Stimulated activated CD8-positive, alpha-beta memory T cell treated with anti-CD3 and anti-CD28 coated beads, Interleukin-4, amount 100 ng/mL, for 48 hours (primary cell): Measurements from ENCODE around the gene RNF115.
"Not testable (repeated sequence)": the region's sequence is repeated elsewhere in the genome, so short reads cannot be mapped to it uniquely, and the experiment has no call there.

ENCODE experiments used
- DNase-seq: peaks from one replicate; pipeline ENCODE4 v3.0.0-alpha.2; 2020

Gene RNF115

DNA sequence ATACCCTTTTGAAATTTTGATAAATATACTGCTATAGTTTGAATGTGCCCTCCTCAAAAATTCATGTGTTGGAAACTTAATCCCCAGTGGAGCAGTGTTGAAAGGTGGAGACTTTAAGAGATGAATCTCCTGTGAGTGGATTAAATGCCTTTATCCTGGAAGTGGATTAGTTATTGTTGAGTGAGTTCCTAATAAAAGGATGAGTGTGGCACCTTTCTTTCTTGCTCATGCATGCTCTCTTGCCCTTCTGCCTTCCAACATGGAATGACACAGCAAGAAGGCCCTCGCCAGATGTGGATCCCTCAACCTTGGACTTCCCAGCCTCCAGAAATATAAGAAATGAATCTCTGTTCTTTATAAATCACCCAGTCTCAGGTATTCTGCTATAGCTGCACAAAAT, 52.8 kb downstream of the RNF115 start:
- no peak for DNase-seq

DNA sequence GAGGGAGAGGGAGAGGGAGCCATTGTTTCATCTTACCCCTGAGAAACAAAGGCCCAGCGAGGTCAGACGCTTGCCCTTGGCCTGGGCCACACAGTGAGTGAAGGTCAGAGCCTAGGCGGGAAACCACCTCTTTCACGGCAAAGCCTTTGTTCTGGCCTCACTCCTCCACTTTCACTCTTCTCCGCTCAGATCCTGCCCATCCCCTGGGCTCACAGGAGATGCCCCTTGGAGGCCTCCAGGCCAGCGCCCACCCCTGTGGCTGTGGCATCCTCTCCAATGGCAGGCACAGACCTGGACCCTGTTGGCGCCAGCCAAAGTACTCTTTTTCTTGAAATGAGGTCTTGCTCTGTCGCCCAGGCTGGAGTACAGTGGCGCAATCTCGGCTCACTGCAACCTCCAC, 55.9 kb downstream of the RNF115 start:
- not testable (repeated sequence) for DNase-seq

DNA sequence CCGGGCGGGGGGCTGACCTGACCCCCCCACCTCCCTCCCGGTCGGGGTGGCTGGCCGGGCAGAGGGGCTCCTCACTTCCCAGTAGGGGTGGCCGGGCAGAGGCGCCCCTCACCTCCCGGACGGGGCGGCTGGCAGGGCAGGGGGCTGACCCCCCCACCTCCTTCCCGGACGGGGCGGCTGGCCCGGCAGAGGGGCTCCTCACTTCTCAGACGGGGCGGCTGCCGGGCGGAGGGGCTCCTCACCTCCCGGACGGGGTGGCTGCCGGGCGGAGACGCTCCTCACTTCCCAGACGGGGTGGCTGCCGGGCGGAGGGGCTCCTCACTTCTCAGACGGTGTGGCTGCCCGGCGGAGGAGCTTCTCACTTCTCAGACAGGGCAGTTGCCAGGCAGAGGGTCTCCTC, 57.0 kb downstream of the RNF115 start:
- DNase-seq, result not testable (repeated sequence)

DNA sequence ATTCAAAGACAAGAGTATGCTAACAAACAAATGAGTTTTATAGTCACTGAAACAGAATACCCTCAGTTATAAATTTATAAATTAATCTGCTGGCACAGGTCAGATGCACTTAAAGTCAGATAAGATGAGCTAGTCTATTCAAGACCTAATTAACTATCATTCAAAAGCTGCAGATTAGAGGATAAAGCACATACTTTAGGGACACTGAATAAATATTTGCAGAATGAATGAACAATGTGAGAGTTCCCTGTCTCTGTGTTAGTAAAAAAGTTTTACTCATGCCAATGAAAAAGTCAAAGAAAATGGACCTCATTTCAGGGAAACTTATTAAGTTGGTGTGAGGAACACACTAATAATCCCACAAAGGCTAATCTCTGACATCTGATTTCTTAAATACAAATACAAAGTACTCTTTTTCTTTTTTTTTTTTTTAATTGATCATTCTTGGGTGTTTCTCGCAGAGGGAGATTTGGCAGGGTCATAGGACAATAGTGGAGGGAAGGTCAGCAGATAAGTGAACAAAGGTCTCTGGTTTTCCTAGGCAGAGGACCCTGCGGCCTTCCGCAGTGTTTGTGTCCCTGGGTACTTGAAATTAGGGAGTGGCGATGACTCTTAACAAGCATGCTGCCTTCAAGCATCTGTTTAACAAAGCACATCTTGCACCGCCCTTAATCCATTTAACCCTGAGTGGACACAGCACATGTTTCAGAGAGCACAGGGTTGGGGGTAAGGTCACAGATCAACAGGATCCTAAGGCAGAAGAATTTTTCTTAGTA, 58.1 kb downstream of the RNF115 start:
- DNase-seq, result not testable (repeated sequence)

DNA sequence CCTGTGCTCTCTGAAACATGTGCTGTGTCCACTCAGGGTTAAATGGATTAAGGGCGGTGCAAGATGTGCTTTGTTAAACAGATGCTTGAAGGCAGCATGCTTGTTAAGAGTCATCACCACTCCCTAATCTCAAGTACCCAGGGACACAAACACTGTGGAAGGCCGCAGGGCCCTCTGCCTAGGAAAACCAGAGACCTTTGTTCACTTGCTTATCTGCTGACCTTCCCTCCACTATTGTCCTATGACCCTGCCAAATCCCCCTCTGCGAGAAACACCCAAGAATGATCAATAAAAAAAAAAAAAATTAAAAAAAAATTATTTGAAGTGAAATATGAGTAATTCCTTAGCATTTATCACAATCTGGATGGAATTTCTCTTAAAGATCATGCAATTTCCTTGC, 58.8 kb downstream of the RNF115 start:
- not testable (repeated sequence) for DNase-seq

- not testable (repeated sequence) for DNase-seq
Observed at GRCh38 chr1:145764231-145764940, 59.5 kb downstream of the RNF115 start.

DNA sequence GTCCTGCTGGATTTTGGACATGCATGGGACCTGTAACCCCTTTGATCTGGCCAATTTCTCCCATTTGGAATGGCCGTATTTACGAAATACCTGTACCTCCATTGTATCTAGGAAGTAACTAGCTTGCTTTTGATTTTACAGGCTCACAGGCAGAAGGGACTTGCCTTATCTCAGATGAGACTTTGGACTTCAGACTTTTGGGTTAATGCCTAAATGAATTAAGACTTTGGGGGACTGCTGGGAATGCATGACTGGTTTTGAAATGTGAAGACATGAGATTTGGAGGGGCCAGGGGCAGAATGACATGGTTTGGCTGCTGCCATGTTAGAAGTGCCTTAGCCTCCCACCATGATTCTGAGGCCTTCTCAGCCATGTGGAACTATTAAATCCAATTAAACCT, 61.9 kb downstream of the RNF115 start:
- not testable (repeated sequence) for DNase-seq

DNA sequence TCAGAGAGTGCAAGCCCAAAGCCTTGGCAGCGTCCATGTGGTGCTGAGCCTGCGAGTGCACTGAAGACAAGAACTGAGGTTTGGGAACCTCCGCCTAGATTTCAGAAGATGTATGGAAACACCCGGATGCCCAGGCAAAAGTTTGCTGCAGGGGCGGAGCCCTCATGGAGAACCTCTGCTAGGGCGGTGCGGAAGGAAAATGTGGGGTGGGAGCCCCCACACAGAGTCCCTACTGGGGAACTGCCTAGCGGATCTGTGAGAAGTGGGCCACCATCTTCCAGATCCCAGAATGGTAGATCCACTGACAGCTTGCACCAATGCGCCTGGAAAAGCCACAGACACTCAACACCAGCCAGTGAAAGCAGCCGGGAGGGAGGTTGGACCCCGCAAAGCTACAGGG, 62.4 kb downstream of the RNF115 start:
- not testable (repeated sequence) for DNase-seq

DNA sequence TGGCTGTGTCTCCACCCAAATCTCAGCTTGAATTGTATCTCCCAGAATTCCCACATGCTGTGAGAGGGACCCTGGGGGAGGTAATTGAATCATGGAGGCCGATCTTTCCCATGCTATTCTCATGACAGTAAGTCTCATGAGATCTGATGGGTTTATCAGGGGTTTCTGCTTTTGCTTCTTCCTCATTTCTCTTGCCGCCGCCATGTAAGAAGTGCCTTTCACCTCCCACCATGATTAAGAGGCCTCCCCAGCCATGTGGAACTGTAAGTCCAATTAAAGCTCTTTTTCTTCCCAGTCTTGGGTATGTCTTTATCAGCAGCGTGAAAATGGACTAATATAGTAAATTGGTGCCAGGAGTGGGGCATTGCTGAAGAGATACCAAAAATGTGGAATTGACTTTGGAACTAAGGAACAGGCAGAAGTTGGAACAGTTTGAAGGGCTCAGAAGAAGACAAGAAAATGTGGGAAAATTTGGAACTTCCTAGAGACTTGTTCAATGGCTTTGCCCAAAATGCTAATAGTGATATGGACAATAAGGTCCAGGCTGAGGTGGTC, 63.4 kb downstream of the RNF115 start:
- not testable (repeated sequence) for DNase-seq

DNA sequence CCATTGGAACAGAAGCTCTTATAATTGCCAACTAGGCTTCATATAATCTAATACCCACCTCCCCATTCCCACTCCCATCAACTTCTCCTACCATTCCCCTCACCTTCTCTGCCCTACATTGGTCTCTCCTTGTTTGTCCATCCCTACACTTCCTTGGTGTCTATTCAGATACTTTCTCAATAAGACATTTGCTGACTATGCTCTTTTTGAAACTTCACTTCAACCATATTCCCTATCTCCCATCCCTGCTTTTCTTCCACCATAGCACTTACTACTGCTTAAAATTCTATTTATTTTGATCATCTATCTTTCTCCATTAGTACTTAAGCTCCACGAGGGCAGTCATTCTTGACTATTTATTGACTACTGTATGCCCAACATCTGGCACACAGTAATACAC, 64.2 kb downstream of the RNF115 start:
- no peak for DNase-seq

- no peak for DNase-seq
Observed at GRCh38 chr1:145758575-145758974, 65.3 kb downstream of the RNF115 start.

DNA sequence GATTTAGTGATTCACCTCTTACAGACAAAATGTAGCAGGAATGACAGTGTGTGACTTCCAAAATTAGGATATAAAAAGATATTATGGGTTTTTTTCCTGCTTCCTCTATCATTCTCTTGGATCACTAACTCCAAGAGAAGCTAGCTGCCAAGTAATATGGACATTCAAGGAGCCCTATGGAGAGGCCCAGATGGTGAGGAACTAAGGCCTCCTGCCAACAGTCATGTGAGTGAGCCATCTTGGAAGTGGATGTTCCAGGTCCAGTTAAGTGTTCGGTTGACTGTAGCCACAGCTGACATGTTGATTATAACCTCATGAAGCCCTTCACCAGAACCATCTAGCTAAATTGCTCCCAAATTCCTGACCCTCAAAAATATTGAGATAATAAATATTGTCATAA, 65.8 kb downstream of the RNF115 start:
- no peak for DNase-seq

GRCh38 chr1:145757420-145757819, 66.5 kb downstream of the RNF115 start:
- no peak for DNase-seq

DNA sequence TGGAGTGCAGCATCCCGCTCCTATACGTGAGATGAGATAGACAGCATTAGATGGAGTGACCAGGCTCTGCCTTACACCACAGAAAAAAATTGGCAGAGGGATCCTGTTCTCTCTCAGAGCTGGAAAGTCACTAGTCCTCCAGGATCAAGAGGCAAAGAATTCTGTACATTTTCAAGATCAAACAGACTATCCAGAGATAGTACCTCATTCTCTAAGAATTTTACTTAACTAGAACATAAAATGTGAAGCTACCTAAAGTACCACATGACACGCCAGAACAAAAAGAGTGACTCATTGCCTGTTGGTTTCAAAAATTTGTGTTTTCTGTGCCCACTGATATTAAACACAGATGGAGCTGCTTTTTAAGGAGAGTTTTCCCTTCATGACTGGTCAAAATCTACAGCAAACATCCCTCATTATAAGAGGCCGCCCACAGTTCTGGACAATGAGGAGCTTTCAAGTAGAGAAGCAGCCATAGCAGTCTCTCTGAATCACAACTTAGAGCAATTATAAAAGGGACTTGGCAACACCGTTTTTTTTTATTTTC, 72.3 kb downstream of the RNF115 start:
- DNase-seq, result no peak

DNA sequence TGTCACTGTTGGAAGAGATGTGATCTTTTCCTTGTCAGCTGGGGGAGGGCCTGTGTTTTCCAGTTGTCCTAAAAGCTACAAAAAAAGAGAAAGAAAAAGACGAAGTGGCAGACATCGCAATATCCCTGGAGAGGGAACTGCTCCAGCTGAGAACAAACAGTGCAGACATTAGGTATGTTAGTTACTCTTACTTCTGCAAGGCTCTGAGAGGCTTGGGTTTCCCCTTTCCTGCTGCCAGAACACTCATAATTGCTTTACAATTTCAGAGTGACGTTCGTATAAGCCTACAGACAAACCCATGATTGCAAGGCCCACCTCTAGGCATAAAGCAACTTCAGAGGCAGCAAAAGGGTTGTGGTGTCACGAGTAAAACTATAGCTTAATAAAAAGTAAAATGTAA, 73.5 kb downstream of the RNF115 start:
- no peak for DNase-seq

GRCh38 chr1:145747398-145748247, 76.3 kb downstream of the RNF115 start:
- no peak for DNase-seq

GRCh38 chr1:145740269-145740668, 83.6 kb downstream of the RNF115 start:
- DNase-seq, result no peak

- DNase-seq, result no peak
Observed at GRCh38 chr1:145736191-145736590, 87.7 kb downstream of the RNF115 start.

DNA sequence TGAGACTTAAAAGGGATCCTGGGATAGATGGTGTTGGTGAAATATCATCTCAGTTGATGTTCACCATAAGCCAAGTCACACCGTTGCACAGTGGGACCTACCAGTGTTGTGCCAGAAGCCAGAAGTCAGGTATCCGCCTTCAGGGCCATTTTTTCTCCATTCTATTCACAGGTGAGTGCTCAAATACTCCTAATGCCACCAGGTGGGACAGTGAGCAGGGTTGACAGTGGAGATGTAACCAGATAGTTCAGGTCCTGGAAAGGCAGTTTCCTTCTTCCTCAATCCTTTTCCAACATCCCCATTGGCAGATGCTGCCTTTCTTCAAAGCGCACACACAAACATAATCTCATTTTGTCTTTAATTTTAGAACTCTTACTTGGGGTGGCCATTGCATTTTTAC, 93.0 kb downstream of the RNF115 start:
- DNase-seq, result no peak

- no peak for DNase-seq
Observed at GRCh38 chr1:145730467-145730866, 93.4 kb downstream of the RNF115 start.

DNA sequence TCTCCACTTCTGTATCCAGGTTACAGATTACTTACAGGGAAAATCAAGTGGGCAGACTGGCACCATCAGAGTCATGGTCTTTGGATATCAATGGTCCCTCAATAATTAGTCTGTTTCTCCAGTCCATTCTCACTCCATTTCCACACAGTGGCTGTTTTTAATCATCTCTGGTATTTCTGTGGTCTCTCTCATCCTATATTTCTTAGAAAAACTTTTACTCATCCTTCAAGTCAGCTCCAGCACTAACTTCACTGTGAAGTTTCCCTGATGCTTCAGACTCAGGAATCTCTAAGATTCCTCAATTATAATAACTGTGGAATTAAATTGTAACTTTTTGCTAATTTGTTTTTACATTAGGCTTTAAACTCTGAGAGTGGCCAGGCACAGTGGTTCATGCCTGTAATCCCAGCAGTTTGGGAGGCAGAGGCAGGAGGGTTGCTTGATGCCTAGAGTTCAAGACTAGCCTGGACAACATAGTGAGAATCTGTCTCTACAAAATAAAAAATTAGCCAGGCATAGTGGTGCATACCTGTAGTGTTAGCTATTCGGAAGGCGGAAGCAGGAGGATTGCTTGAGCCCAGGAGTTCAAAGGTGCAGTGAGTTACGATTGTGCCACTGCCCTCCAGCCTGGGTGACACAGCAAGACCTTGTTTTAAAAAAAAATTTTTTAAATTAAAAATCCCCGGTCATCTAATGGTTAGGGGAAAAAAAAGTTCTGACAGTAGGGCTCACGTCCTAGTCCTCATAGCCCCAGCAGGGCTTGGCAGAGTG, 94.0 kb downstream of the RNF115 start:
- DNase-seq, result no peak

- no peak for DNase-seq
Observed at GRCh38 chr1:145729196-145729595, 94.7 kb downstream of the RNF115 start.
